ENCODE data around the gene MACF1. TPM values are rescaled to one million over a fixed set of nuclear protein-coding genes. Genes with fewer than 3 reads are reported as not detected.
A peak's percentile ranks its signal among the peaks of the same experiment; 100 is the strongest.

The MACF1 gene
- total and polyA plus RNA-seq, 4 donors: 23.3 to 216 (median 51.2) TPM

- TF ChIP-seq SP1 (IDR thresholded peaks at IDR 0.05): peak; percentile 42
Measured at GRCh38 chr1:39272027-39272797, 67.7 kb downstream of the MACF1 start (continued).

DNA sequence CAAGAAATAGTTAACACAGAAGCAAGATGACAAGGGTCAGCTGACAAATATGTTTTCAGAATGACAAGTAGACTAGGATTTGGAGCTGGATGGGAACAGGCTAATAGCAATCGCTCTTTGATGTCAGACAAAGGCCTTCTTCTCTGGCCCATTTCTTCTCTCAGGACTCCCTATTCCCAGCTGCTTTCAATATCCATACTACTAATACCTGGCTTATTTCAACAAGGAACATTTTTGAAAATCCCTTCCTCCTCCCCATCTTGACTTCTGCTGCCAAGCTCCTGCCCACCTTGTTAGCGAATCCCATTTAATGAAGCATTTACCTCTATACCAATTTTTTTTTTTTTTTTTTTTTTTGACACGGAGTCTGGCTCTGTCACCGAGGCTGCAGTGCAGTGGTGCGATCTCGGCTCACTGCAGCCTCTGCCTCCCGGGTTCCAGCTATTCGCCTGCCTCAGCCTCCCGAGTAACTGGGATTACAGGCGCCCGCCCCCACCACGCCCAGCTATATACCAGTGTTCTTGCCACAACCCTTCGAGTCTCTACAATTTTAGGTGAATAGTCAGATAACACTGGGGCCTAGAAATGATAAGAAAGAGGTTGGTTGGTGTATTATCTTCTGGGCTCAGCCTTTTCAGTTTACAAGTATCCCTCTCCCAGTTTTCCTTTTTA is 68.4 kb downstream of the MACF1 start:
- Histone ChIP-seq H3K4me3 (ENCODE audit: low read depth in 1 of 3, low read length in 3 of 3) (no peak overlapping the region), H3K9ac (ENCODE audit: low read depth in 1 of 2, low read length in 2 of 2) (no peak overlapping the region), H3K27me3 (ENCODE audit: control insufficient read depth in 4 of 4, insufficient read depth in 4 of 4, low read length in 3 of 4) (no peaks in the 10 kb centered on the region), H3K36me3 (ENCODE audit: control insufficient read depth in 4 of 4, insufficient read depth in 3 of 4, low read depth in 1 of 4, low read length in 3 of 4) (no peaks in the 10 kb centered on the region), H3K9me3 (ENCODE audit: control insufficient read depth in 4 of 4, low read length in 3 of 4) (no peaks in the 10 kb centered on the region), H3K27ac (ENCODE audit: low read depth in 1 of 2, low read length in 2 of 2) (no peak overlapping the region), H3K4me1 (ENCODE audit: control insufficient read depth in 4 of 4, insufficient read depth in 4 of 4, low read length in 3 of 4) (peaks cover 2 to 18% (median 14%) of the 10 kb centered on the region in 4 donors)
- DNase-seq (ENCODE audit: low spot score): no peak
- WGBS: 90% methylated on average over 13 of the region's 13 CpGs
- TF ChIP-seq FOXA1 (IDR thresholded peaks at IDR 0.05) (no peak), JUND (IDR thresholded peaks at IDR 0.05) (no peak)
- TF ChIP-seq, protein P1, sequence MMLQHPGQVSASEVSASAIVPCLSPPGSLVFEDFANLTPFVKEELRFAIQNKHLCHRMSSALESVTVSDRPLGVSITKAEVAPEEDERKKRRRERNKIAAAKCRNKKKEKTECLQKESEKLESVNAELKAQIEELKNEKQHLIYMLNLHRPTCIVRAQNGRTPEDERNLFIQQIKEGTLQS (IDR thresholded peaks at IDR 0.05): no peak

GRCh38 chr1:39275836-39276507 is 71.5 kb downstream of the MACF1 start:
- 80% methylated on average over 6 of the region's 6 CpGs for WGBS
- Histone ChIP-seq H3K4me3 (ENCODE audit: low read depth in 1 of 3, low read length in 3 of 3) (no peak overlapping the region), H3K27me3 (ENCODE audit: control insufficient read depth in 4 of 4, insufficient read depth in 4 of 4, low read length in 3 of 4) (no peaks in the 10 kb centered on the region), H3K4me1 (ENCODE audit: control insufficient read depth in 4 of 4, insufficient read depth in 4 of 4, low read length in 3 of 4) (peaks cover 0 to 11% (median 8%) of the 10 kb centered on the region in 4 donors), H3K27ac (ENCODE audit: low read depth in 1 of 2, low read length in 2 of 2) (no peak overlapping the region), H3K9me3 (ENCODE audit: control insufficient read depth in 4 of 4, low read length in 3 of 4) (no peaks in the 10 kb centered on the region), H3K9ac (ENCODE audit: low read depth in 1 of 2, low read length in 2 of 2) (no peak overlapping the region), H3K36me3 (ENCODE audit: control insufficient read depth in 4 of 4, insufficient read depth in 3 of 4, low read depth in 1 of 4, low read length in 3 of 4) (no peaks in the 10 kb centered on the region)
- no peak for DNase-seq (ENCODE audit: low spot score)
- no peak for TF ChIP-seq YY1 (IDR thresholded peaks at IDR 0.05)
- TF ChIP-seq, protein P1 (IDR thresholded peaks at IDR 0.05): no peak
- TF ChIP-seq FOXA2 (IDR thresholded peaks at IDR 0.05): no peak
- TF ChIP-seq NR2F2 (IDR thresholded peaks at IDR 0.05): no peak
- TF ChIP-seq, protein P2, sequence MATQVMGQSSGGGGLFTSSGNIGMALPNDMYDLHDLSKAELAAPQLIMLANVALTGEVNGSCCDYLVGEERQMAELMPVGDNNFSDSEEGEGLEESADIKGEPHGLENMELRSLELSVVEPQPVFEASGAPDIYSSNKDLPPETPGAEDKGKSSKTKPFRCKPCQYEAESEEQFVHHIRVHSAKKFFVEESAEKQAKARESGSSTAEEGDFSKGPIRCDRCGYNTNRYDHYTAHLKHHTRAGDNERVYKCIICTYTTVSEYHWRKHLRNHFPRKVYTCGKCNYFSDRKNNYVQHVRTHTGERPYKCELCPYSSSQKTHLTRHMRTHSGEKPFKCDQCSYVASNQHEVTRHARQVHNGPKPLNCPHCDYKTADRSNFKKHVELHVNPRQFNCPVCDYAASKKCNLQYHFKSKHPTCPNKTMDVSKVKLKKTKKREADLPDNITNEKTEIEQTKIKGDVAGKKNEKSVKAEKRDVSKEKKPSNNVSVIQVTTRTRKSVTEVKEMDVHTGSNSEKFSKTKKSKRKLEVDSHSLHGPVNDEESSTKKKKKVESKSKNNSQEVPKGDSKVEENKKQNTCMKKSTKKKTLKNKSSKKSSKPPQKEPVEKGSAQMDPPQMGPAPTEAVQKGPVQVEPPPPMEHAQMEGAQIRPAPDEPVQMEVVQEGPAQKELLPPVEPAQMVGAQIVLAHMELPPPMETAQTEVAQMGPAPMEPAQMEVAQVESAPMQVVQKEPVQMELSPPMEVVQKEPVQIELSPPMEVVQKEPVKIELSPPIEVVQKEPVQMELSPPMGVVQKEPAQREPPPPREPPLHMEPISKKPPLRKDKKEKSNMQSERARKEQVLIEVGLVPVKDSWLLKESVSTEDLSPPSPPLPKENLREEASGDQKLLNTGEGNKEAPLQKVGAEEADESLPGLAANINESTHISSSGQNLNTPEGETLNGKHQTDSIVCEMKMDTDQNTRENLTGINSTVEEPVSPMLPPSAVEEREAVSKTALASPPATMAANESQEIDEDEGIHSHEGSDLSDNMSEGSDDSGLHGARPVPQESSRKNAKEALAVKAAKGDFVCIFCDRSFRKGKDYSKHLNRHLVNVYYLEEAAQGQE (IDR thresholded peaks at IDR 0.05): no peak
- TF ChIP-seq FOXA1 (IDR thresholded peaks at IDR 0.05): no peak
- TF ChIP-seq JUND (IDR thresholded peaks at IDR 0.05): no peak
- no peak for TF ChIP-seq TAF1 (conservative IDR thresholded peaks at IDR 0.05)
- no peak for TF ChIP-seq MAX (IDR thresholded peaks at IDR 0.05)
- no peak for TF ChIP-seq RAD21 (IDR thresholded peaks at IDR 0.05)
